Left cardiac atrium (tissue), 4 donors: ENCODE measurements around the gene STX16. TPM values are rescaled to one million over a fixed set of nuclear protein-coding genes. Genes with fewer than 3 reads are reported as not detected.
"Not testable (repeated sequence)": the region's sequence is repeated elsewhere in the genome, so short reads cannot be mapped to it uniquely, and the experiment has no call there.

Experiments
- ATAC-seq, 2 donors: fragments of 200-7000 bp; cut with Tn5 transposase; one replicate each; pipeline ENCODE4 v1.9.1; 2020; ENCODE audit warnings: mild to moderate bottlenecking in 2 of 2, moderate library complexity in 2 of 2
- DNase-seq: peaks from one replicate; pipeline ENCODE4 v3.0.0-alpha.2; 2020
- intact Hi-C, 2 donors: fragments of 100-400 bp; cut with DNase I; formaldehyde crosslinking; loops; one replicate each; pipeline versions ENCODE4 v1.14.1 to v1.15.1; 2022 to 2023
- total RNA-seq, 2 donors: library from RNA; stranded (reverse); fragmentation: NEBNext Ultra II Directional; extraction: Animal tissue kit (Norgen Biotek cat#: 25700); gene quantifications; one replicate each; pipeline ENCODE4 v1.2.1, GENCODE V29; 2021
- donor health status: DM: no; HTN: yes; CAD: no.
- donor health status: DM: no; HTN: yes; CAD: no; lungs with severe emphysema.
- donor health status: DM: yes; HTN: yes; CAD: no.
- donor health status: Dilated cardiomyopathy.

STX16 gene
- total RNA-seq, 2 donors from 2014 or later: 22.8 to 32.0 TPM

DNA sequence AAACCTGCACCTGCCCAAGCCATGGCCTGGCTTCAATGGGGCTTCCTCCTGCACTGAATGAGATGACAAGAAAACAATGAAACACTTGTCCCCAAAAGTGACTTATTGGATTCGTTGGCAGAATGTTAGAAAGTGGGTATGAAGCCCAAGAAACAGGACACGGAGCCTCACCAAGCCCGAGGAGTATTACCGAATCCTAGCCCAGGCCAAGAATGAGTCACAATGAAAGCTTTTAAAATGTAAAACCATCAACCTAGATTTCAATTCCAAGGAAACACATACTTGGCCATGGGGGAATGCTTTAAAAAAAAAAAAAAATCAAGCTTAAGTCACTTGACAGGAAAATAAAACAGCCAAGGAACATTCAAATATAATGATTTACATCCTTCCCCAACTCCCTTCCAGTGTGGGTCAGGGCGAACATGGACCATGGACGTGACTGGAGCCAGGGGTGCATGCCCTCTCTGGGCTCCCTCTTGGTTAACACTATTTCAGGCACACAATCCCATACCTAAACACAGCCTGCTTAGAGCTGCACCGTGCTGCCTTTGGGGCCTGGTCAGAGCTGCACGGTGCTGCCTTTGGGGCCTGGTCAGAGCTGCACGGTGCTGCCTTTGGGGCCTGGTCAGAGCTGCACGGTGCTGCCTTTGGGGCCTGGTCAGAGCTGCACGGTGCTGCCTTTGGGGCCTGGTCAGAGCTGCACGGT, 3.1 kb upstream of the STX16 start:
- no peak for ATAC-seq
- DNase-seq: no peak

DNA sequence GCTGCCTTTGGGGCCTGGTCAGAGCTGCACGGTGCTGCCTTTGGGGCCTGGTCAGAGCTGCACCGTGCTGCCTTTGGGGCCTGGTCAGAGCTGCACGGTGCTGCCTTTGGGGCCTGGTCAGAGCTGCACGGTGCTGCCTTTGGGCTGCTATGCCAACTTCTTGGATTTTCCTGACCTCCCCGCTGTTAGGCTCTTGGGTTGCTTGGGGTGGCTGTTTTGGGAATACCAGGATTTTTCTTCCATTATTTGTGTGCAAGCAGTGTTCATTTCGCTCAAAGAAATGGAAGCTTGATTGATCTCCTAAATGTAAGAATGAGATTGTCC, 2.6 kb upstream of the STX16 start:
- intact Hi-C loops: loop anchor here in 1 of 2 donors (10.0 kb wide), 1 partner anchor 164 kb away; no protein-coding TSS in a partner anchor
- not testable (repeated sequence) for ATAC-seq, DNase-seq

More for the DNA sequence above, 3.1 kb upstream of the STX16 start:
- intact Hi-C loops: loop anchor here in 1 of 2 donors (10.0 kb wide), 1 partner anchor 163 kb away; no protein-coding TSS in a partner anchor

- DNase-seq (peak; percentile 45), ATAC-seq (no peak)
- intact Hi-C loops: loop anchor here in 1 of 2 donors (5.0 to 10.0 kb wide), 3 partner anchors 165 to 412 kb away; no protein-coding TSS in a partner anchor
Measured at GRCh38 chr20:58649288-58650180, 1.5 kb upstream of the STX16 start.

- intact Hi-C loops: loop anchor here in 1 of 2 donors (5.0 to 10.0 kb wide), 2 partner anchors 185 to 413 kb away; no protein-coding TSS in a partner anchor
- ATAC-seq (peak; percentile 34 to 39), DNase-seq (peak; percentile 49)
Measured at GRCh38 chr20:58650181-58650775, 805 bp upstream of the STX16 start.

GRCh38 chr20:58651559-58651945, 469 bp downstream of the STX16 start:
- intact Hi-C loops: loop anchor here in 1 of 2 donors (5.0 to 10.0 kb wide), 2 partner anchors 183 to 414 kb away; no protein-coding TSS in a partner anchor
- ATAC-seq (peak in 1 of 2 donors; percentile 4), DNase-seq (no peak)

- DNase-seq (peak; percentile 63), ATAC-seq (peak; percentile 18 to 50)
- intact Hi-C loops: loop anchor here in 1 of 2 donors (5.0 to 10.0 kb wide), 2 partner anchors 183 to 415 kb away; no protein-coding TSS in a partner anchor
Measured at GRCh38 chr20:58651946-58652605, 993 bp downstream of the STX16 start.

DNA sequence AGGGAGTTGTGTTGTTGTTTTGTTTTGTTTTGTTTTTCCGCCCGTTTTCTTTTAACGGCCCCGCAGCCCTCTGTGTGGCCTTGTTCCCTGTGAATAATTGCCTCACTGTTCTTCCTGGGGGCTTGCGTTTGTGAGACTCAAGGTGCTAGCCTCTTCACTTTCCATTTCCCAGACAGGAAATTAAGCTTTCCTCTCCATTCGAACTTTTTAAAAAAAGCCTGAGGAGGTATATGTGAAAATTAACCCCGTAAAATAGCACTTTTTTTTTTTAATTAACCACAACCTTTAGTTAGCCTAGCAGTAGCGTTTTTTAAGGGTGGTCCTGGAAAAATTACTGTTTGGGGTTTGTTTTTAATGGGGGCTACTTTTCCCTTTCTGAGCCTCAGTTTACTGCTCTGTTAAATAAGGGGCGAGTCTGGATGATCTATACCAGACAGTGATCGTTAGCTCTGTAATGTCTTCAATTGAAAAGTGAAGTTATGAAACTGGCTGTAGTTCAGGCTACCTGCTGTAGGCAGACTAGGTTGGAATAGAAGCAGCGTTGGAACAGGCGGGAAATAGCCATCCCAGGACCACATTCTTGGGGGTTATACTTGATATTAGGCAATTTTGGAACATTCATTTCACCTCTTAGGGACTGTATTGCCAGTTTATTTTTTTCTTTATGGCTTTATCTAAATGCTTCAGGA, 1.7 kb downstream of the STX16 start:
- intact Hi-C loops: loop anchor here in 1 of 2 donors (5.0 to 10.0 kb wide), 2 partner anchors 182 to 415 kb away; no protein-coding TSS in a partner anchor
- DNase-seq (no peak), ATAC-seq (no peak)

DNA sequence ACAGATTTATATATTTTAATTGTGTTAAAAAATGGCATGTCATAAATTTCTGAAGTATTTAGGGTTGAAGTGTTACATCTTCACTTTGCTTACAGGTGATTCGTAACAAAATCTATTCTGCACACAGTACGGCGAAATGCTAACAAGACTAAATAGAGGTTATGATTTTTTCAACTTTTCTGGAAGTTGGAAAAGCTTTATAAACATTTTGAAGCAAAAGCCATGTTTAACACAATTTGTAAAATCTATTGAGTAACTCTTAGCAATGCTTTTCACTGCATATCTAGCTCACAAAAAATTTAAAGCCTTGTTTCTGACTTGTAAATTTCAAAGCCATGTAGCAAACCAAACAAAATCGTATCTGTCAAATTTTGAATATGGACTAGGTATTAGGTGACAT, 3.3 kb downstream of the STX16 start:
- ATAC-seq: no peak
- intact Hi-C loops: loop anchor here in 1 of 2 donors (5.0 to 10.0 kb wide), 2 partner anchors 180 to 417 kb away; no protein-coding TSS in a partner anchor
- no peak for DNase-seq

GRCh38 chr20:58655328-58656107, 4.4 kb downstream of the STX16 start:
- no peak for ATAC-seq
- intact Hi-C loops: loop anchor here in 1 of 2 donors (10.0 kb wide), 1 partner anchor 179 kb away; no protein-coding TSS in a partner anchor
- DNase-seq: no peak

GRCh38 chr20:58656831-58657230, 5.7 kb downstream of the STX16 start:
- ATAC-seq: no peak
- intact Hi-C loops: loop anchor here in 1 of 2 donors (10.0 kb wide), 1 partner anchor 178 kb away; no protein-coding TSS in a partner anchor
- DNase-seq: no peak

DNA sequence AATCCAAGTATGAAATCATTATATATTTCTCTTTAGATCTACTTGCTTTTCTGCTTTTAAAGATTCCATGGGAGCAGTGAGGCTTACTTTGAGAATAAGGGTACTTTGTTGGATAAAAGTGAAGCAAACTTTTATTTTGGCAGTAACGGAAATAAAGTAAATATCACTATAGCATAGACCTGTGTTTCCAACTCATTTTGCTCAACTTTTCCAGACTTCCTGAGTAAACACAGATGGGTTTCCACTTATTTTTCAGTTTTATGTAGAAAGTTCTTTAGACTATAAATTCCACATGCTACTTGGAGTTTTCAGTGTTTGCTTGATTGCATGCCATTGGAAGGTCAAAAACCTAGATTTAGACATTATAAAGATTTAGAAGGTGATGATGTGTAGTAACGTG, 6.2 kb downstream of the STX16 start:
- intact Hi-C loops: loop anchor here in 1 of 2 donors (10.0 kb wide), 1 partner anchor 178 kb away; no protein-coding TSS in a partner anchor
- DNase-seq: no peak
- ATAC-seq: no peak

GRCh38 chr20:58657986-58658385, 6.9 kb downstream of the STX16 start:
- DNase-seq (no peak), ATAC-seq (no peak)
- intact Hi-C loops: loop anchor here in 1 of 2 donors (10.0 kb wide), 1 partner anchor 177 kb away; no protein-coding TSS in a partner anchor

DNA sequence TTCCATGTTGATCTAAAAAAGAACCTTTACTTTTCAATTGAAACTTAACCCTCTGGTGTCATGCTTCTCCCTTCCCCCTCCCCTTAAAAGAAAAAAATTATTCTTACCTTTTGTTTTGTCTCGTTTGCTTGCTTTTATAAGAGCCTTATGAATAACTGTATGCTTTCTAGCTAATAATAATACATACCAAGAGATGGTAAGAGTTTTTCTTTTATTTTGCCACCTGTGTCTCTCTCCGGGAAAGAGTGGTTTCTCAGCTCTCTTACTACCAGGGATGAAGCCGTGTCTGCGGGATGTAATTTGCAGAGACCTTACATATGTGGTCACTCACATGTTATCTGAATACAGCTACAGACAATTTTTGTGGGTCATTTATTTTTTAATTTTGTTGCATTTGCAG, 7.7 kb downstream of the STX16 start:
- DNase-seq (no peak), ATAC-seq (no peak)
- intact Hi-C loops: loop anchor here in 1 of 2 donors (10.0 kb wide), 1 partner anchor 176 kb away; no protein-coding TSS in a partner anchor

DNA sequence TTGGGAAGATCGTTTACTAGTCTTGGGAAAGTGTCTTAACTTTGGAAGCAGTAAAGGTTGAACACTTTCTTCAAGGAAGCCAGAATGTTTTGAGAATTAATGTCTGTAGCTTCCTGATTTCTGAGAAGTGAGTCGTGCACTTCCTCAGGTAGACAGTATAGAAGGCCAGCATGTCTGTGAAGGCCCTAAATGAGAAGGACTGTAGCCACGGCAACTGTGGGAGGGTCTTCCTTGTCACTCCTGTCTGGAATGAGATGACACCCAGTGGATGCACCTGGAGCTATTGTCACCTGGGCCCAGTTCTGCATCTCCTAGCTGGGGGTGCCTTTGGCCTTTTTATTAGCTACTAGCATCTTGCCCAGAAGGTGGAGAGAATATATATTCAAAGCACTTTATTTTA, 8.8 kb downstream of the STX16 start:
- intact Hi-C loops: loop anchor here in 1 of 2 donors (10.0 kb wide), 1 partner anchor 175 kb away; no protein-coding TSS in a partner anchor
- ATAC-seq (no peak), DNase-seq (no peak)

DNA sequence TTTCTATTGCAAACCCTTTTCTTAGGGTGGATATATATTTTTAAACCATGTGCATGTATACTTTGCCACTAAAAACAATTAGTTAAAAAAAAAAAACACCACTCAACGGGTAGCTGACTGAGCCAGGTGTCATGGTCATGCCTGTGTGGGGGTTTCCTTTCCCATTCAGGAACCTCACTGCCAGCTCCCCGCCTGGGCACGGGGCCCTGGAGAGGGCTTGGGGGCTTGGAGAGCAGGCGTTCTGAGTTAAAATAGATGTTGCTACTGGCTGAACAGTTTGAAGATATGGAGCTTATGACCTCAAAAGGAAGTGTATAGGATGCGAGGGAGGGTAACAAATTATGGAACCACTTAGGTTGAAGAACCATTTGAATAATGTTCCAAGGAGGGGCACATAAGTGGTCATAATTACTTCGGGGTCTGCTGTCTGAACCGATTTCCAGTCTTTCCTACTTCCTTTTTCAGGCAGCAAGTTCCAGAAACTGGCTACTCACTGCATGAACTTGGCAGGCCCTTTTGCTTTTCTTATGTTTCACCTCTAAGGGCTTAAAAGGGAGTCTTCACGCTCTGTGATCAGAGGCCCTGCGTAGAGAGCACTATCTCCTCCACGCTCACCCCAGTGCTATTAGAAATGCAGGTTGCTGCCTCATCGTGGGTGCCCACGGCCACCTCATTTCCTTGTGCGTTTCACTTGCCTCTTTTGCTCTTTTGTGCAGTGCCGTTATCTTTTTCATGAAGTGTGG, 9.9 kb downstream of the STX16 start:
- DNase-seq (no peak), ATAC-seq (no peak)
- intact Hi-C loops: no loop called here
